Hepatocyte (in vitro differentiated cells): ENCODE data around the gene RPE. TPM values are rescaled to one million over a fixed set of nuclear protein-coding genes. Genes with fewer than 3 reads are reported as not detected.
A peak's percentile ranks its signal among the peaks of the same experiment; 100 is the strongest.

Experiments used
- DNase-seq: peaks from one replicate; pipeline ENCODE4 v3.0.0-alpha.2; 2016; ENCODE audit warnings: low spot score
- H2AFZ ChIP-seq: fragments of 200-600 bp; sonication (generic); 2 replicates; pipeline ENCODE4 v1.6.0; 2016; ENCODE audit warnings: antibody characterized with exemption, mild to moderate bottlenecking
- H3K27ac ChIP-seq: fragments of 200-600 bp; sonication (generic); 2 replicates; pipeline ENCODE4 v1.5.1; 2016; ENCODE audit warnings: mild to moderate bottlenecking
- H3K27me3 ChIP-seq: fragments of 200-600 bp; sonication (generic); 2 replicates; pipeline ENCODE4 v1.6.1; 2016
- H3K36me3 ChIP-seq: fragments of 200-600 bp; sonication (generic); replicated peaks from 2 replicates; pipeline ENCODE4 v1.5.1; 2016; ENCODE audit warnings: low read depth; ENCODE audit not compliant: insufficient read depth
- H3K4me1 ChIP-seq: fragments of 200-600 bp; sonication (generic); 2 replicates; pipeline ENCODE4 v1.5.1; 2016; ENCODE audit warnings: mild to moderate bottlenecking, moderate library complexity; ENCODE audit not compliant: insufficient read depth
- H3K4me2 ChIP-seq: fragments of 200-600 bp; sonication (generic); 2 replicates; pipeline ENCODE4 v1.6.0; 2016
- H3K4me3 ChIP-seq: fragments of 200-600 bp; sonication (generic); 2 replicates; pipeline ENCODE4 v1.5.1; 2016; ENCODE audit warnings: mild to moderate bottlenecking
- H3K79me2 ChIP-seq: fragments of 200-600 bp; sonication (generic); 2 replicates; pipeline ENCODE4 v1.6.0; 2017; ENCODE audit warnings: mild to moderate bottlenecking
- H3K9me2 ChIP-seq: fragments of 200-600 bp; sonication (generic); replicated peaks from 2 replicates; pipeline ENCODE4 v1.6.0; 2017; ENCODE audit warnings: mild to moderate bottlenecking; ENCODE audit not compliant: insufficient read depth
- H3K9me3 ChIP-seq: fragments of 200-600 bp; sonication (generic); 2 replicates; pipeline ENCODE4 v1.5.1; 2016; ENCODE audit warnings: low read depth, mild to moderate bottlenecking
- H4K20me1 ChIP-seq: fragments of 200-600 bp; sonication (generic); 2 replicates; pipeline ENCODE4 v1.6.0; 2016; ENCODE audit warnings: mild to moderate bottlenecking; ENCODE audit not compliant: insufficient read depth, poor library complexity, severe bottlenecking
- EZH2 ChIP-seq: fragments of 200-600 bp; sonication (generic); IDR thresholded peaks from 2 replicates; pipeline ENCODE4 v1.6.1; 2016; ENCODE audit warnings: antibody characterized with exemption, mild to moderate bottlenecking, borderline replicate concordance
- EZH2phosphoT487 ChIP-seq: fragments of 200-600 bp; sonication (generic); IDR thresholded peaks from one replicate; pipeline ENCODE4 v1.6.1; 2018; ENCODE audit warnings: antibody characterized with exemption, mild to moderate bottlenecking, low read depth, moderate library complexity; ENCODE audit not compliant: unreplicated experiment, severe bottlenecking
- WGBS: methylation state at CpG from one replicate; pipeline ENCODE4 v1.1.6; 2016; ENCODE audit warnings: low lambda C conversion rate; ENCODE audit errors: missing lambda C conversion rate; 5-methylcytosine and 5-hydroxymethylcytosine counted together
- polyA plus RNA-seq: library from polyadenylated mRNA; unstranded; fragments of >200 nt; fragmentation: Nextera tagmentation; extraction: Ambion mirVana; gene quantifications from 2 replicates; pipeline ENCODE4 v1.2.1, GENCODE V29; 2016
- total RNA-seq: library from RNA; depleted of rRNA; stranded (reverse); fragments of >200 nt; gene quantifications from 2 replicates; pipeline ENCODE4 v1.2.3, GENCODE V29; 2014
- TF ChIP-seq, protein P1 (sequence below): fragments of 200-600 bp; sonication (generic); IDR thresholded peaks from 2 replicates; pipeline ENCODE4 v1.5.1; 2016; ENCODE audit warnings: antibody characterized with exemption, mild to moderate bottlenecking; ENCODE audit not compliant: poor library complexity

The RPE gene
- total and polyA plus RNA-seq, 2 experiments from 2014 or later: 31.8 to 47.6 TPM

DNA sequence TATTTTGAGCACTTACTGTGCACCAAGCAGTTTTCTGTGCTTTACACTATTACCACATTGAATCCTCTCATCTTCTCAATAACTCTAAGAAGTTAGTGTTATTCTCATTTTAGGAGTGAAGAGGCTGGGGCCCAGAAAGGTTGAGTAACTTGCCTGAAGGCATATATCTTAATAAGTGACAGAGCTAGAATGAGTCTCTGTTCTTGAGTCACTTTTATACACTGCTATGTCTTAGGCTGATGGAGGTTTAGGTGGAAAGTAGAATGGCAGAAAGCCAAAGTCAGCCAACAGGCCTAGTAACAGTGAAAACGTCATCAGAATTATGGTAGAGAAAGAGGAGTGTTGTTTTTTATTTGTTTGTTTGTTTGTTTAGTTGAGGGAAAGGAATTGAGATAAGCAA is 27.9 kb upstream of the RPE start:
- WGBS: 56% methylated on average over 1 of the region's 1 CpG
- TF ChIP-seq, protein P1, sequence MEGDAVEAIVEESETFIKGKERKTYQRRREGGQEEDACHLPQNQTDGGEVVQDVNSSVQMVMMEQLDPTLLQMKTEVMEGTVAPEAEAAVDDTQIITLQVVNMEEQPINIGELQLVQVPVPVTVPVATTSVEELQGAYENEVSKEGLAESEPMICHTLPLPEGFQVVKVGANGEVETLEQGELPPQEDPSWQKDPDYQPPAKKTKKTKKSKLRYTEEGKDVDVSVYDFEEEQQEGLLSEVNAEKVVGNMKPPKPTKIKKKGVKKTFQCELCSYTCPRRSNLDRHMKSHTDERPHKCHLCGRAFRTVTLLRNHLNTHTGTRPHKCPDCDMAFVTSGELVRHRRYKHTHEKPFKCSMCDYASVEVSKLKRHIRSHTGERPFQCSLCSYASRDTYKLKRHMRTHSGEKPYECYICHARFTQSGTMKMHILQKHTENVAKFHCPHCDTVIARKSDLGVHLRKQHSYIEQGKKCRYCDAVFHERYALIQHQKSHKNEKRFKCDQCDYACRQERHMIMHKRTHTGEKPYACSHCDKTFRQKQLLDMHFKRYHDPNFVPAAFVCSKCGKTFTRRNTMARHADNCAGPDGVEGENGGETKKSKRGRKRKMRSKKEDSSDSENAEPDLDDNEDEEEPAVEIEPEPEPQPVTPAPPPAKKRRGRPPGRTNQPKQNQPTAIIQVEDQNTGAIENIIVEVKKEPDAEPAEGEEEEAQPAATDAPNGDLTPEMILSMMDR: no peak
- TF ChIP-seq EZH2phosphoT487 (no peak), EZH2 (no peak)

DNA sequence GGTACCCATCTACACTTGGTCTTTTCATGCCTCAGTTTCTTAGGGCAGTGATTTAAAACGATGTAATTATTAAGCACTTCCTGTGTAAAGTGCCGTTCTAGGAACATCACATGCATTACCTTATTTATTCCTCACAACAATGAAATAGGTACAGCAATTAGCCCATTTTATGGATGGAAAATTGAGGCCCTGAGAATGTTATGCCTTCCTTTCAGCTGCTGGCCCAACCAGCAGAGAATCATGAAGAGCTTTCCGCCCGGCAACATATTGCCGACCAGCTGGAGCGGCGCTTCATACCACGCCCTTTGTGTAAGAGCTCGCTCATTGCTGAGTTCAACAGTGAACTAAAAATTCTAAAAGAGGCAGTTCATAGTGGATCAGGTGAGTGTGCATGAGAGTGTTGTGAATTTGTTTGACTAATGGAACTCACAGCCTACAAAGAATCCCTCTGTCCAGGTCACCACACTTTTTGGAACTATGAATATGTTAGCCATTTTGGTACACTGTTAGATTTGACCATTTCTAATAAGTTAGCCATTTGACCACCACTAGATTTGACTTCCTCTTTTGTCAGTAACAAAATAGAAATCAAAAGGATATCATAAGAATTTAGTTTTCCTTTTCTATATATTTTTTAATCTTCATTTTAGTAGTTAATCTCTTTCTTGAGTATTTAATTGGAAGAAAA is 25.6 kb upstream of the RPE start:
- no peak overlapping the region for H3K4me3 ChIP-seq
- no peaks in the 10 kb centered on the region for H3K9me3 ChIP-seq

More for the DNA sequence above, 27.9 kb upstream of the RPE start:
- no peak for DNase-seq
- Histone ChIP-seq H3K9me3 (no peaks in the 10 kb centered on the region), H3K9me2 (no peaks in the 10 kb centered on the region), H3K27ac (no peak overlapping the region), H4K20me1 (no peaks in the 10 kb centered on the region), H3K4me3 (no peak overlapping the region), H3K27me3 (no peaks in the 10 kb centered on the region), H3K4me1 (no peaks in the 10 kb centered on the region), H3K79me2 (no peaks in the 10 kb centered on the region), H2AFZ (no peak overlapping the region), H3K4me2 (no peak overlapping the region), H3K36me3 (no peaks in the 10 kb centered on the region)

DNA sequence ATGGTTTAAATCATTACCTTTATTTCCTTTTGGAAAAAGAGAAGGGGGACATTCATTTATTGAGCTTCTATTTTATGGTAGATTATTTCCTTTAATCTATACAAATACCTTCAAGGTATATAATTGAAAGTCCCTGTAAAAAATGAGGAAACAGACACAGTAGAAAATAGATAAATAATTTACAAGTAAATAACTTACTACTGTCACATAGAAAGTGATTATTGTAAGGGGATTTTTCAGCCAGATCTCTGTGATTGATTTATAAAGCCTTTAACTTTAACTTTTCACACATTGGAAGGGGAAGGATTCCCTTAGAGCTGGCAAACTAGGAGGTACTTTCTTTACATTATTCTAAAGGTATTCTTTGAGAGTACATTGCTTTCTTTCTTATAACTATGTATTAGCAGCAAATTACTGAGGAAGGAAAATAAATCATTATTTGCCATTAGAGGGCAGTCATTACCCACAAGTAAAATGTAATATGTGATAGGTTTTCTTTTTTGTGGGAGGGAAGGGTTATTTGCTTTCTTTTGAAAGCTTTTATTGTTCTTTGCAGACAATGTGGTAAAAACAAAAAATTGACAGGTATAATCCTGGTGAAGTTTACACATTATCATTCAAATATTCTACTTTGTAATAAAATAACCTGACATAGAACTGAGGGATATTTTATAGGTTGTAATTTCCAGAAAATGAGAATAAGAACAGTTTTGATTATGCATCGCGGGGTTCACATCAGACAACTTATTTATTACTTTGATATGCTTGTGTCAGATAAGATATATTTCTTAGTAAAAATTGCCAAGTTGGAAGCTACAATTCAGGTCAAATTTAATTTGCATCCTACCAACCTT is 24.8 kb upstream of the RPE start:
- peak; percentile 40 for DNase-seq
- no peak overlapping the region for H3K4me2 ChIP-seq

More for the DNA sequence above, 25.6 kb upstream of the RPE start:
- no peaks in the 10 kb centered on the region for H3K27me3 ChIP-seq
- H3K27ac ChIP-seq: no peak overlapping the region
- TF ChIP-seq EZH2 (no peak), EZH2phosphoT487 (no peak)
- TF ChIP-seq, protein P1: no peak
- no peaks in the 10 kb centered on the region for H4K20me1 ChIP-seq
- no peaks in the 10 kb centered on the region for H3K36me3 ChIP-seq
- H3K4me2 ChIP-seq: no peak overlapping the region
- no peaks in the 10 kb centered on the region for H3K9me2 ChIP-seq
- H2AFZ ChIP-seq: no peak overlapping the region
- 88% methylated on average over 9 of the region's 9 CpGs for WGBS
- no peak for DNase-seq
- no peaks in the 10 kb centered on the region for H3K4me1 ChIP-seq
- no peaks in the 10 kb centered on the region for H3K79me2 ChIP-seq

More for the DNA sequence above, 24.8 kb upstream of the RPE start:
- TF ChIP-seq EZH2phosphoT487 (no peak), EZH2 (no peak)
- TF ChIP-seq, protein P1: peak; percentile 77
- no peaks in the 10 kb centered on the region for H3K27me3 ChIP-seq
- H3K9me3 ChIP-seq: no peaks in the 10 kb centered on the region
- no peaks in the 10 kb centered on the region for H3K36me3 ChIP-seq
- H2AFZ ChIP-seq: no peak overlapping the region
- no peaks in the 10 kb centered on the region for H3K79me2 ChIP-seq
- no peak overlapping the region for H3K4me3 ChIP-seq
- 85% methylated on average over 2 of the region's 2 CpGs for WGBS
- no peaks in the 10 kb centered on the region for H3K4me1 ChIP-seq
- H3K27ac ChIP-seq: no peak overlapping the region
- H4K20me1 ChIP-seq: no peaks in the 10 kb centered on the region
- H3K9me2 ChIP-seq: no peaks in the 10 kb centered on the region
